Activated naive CD4-positive, alpha-beta T cell treated with anti-CD3 and anti-CD28 coated beads, Interleukin-2, amount 50 U/mL, for 72 hours (primary cell): Measurements from ENCODE around the gene FOLR2. TPM values are rescaled to one million over a fixed set of nuclear protein-coding genes. Genes with fewer than 3 reads are reported as not detected.
A peak's percentile ranks its signal among the peaks of the same experiment; 100 is the strongest.

Experiments
- ATAC-seq, 2 donors: fragments of 150-1000 bp; cut with Tn5 transposase; 2 replicates each; pipeline ENCODE4 v1.10.0; 2021; ENCODE audit warnings: mild to moderate bottlenecking in 2 of 2, moderate library complexity in 2 of 2
- DNase-seq, 2 donors: peaks; one replicate each; pipeline ENCODE4 v3.0.0; 2021 to 2022; ENCODE audit warnings: low spot score in 2 of 2
- H3K27ac Mint-ChIP-seq, 2 donors: one replicate each; pipeline ENCODE4 v1.8.0; 2022; ENCODE audit warnings: mild to moderate bottlenecking in 2 of 2, mixed read lengths in 2 of 2
- H3K36me3 Mint-ChIP-seq, 2 donors: one replicate each; pipeline ENCODE4 v1.8.0; 2022; ENCODE audit warnings: mixed read lengths in 2 of 2
- H3K9me3 Mint-ChIP-seq, 2 donors: one replicate each; pipeline ENCODE4 v1.8.0; 2022; ENCODE audit warnings: mixed read lengths in 2 of 2
- total RNA-seq, 2 donors: library from RNA; stranded (reverse); gene quantifications; one replicate each; pipeline ENCODE4 v1.2.3, GENCODE V29; 2022

The FOLR2 gene
- total RNA-seq, 2 donors from 2014 or later: not detected

- peaks cover 5% of the 10 kb centered on the region in 2 donors for H3K36me3 Mint-ChIP-seq
- DNase-seq (peak in 1 of 2 donors; percentile 45), ATAC-seq (no peak)
- H3K9me3 Mint-ChIP-seq: no peaks in the 10 kb centered on the region
- H3K27ac Mint-ChIP-seq: peak within 1 kb of the TSS; percentile 95 to 96
Observed at GRCh38 chr11:72224564-72225410, 8.2 kb downstream of the FOLR2 start, which contains the start of gene INPPL1. INPPL1 (plus strand) TSS chr11:72224767; CDS start chr11:72224985, 218 bp downstream.

- Mint-ChIP-seq H3K36me3 (peaks cover 5% of the 10 kb centered on the region in 2 donors), H3K9me3 (no peaks in the 10 kb centered on the region), H3K27ac (peak overlapping the region; percentile 13 to 38)
- DNase-seq (no peak), ATAC-seq (peak in 1 of 2 donors; percentile 8)
Observed at GRCh38 chr11:72225411-72225951, 8.9 kb downstream of the FOLR2 start.

GRCh38 chr11:72226701-72227100, 10.1 kb downstream of the FOLR2 start:
- H3K27ac Mint-ChIP-seq: peak overlapping the region in 1 of 2 donors; percentile 77
- peaks cover 5% of the 10 kb centered on the region in 2 donors for H3K36me3 Mint-ChIP-seq
- ATAC-seq (no peak), DNase-seq (no peak)
- no peaks in the 10 kb centered on the region for H3K9me3 Mint-ChIP-seq

GRCh38 chr11:72227316-72228228, 11.0 kb downstream of the FOLR2 start:
- peaks cover 5% of the 10 kb centered on the region in 2 donors for H3K36me3 Mint-ChIP-seq
- H3K27ac Mint-ChIP-seq: no peak overlapping the region
- ATAC-seq (no peak), DNase-seq (no peak)
- no peaks in the 10 kb centered on the region for H3K9me3 Mint-ChIP-seq

GRCh38 chr11:72228229-72228843, 11.7 kb downstream of the FOLR2 start:
- no peak for DNase-seq
- peaks cover 5% of the 10 kb centered on the region in 2 donors for H3K36me3 Mint-ChIP-seq
- no peak for ATAC-seq
- peak overlapping the region in 1 of 2 donors; percentile 21 for H3K27ac Mint-ChIP-seq
- no peaks in the 10 kb centered on the region for H3K9me3 Mint-ChIP-seq

GRCh38 chr11:72228844-72229231, 12.2 kb downstream of the FOLR2 start:
- ATAC-seq: no peak
- peaks cover 5% of the 10 kb centered on the region in 2 donors for H3K36me3 Mint-ChIP-seq

GRCh38 chr11:72229336-72229924, 12.8 kb downstream of the FOLR2 start:
- H3K36me3 Mint-ChIP-seq: no peaks in the 10 kb centered on the region
- peak overlapping the region; percentile 20 to 21 for H3K27ac Mint-ChIP-seq
- no peak for DNase-seq
- ATAC-seq: no peak
- H3K9me3 Mint-ChIP-seq: no peaks in the 10 kb centered on the region

More at GRCh38 chr11:72228844-72229231, 12.2 kb downstream of the FOLR2 start:
- no peaks in the 10 kb centered on the region for H3K9me3 Mint-ChIP-seq
- no peak for DNase-seq
- peak overlapping the region in 1 of 2 donors; percentile 21 for H3K27ac Mint-ChIP-seq

- Mint-ChIP-seq H3K27ac (no peak overlapping the region), H3K9me3 (no peaks in the 10 kb centered on the region), H3K36me3 (no peaks in the 10 kb centered on the region)
- DNase-seq (no peak), ATAC-seq (no peak)
Observed at GRCh38 chr11:72229925-72230763, 13.6 kb downstream of the FOLR2 start.

- Mint-ChIP-seq H3K9me3 (no peaks in the 10 kb centered on the region), H3K27ac (no peak overlapping the region), H3K36me3 (no peaks in the 10 kb centered on the region)
- ATAC-seq: no peak
- DNase-seq: no peak
Observed at GRCh38 chr11:72230764-72231365, 14.3 kb downstream of the FOLR2 start.

GRCh38 chr11:72231396-72232259, 15.0 kb downstream of the FOLR2 start:
- no peaks in the 10 kb centered on the region for H3K36me3 Mint-ChIP-seq
- ATAC-seq (no peak), DNase-seq (peak in 1 of 2 donors; percentile 47)
- peak overlapping the region in 1 of 2 donors; percentile 78 for H3K27ac Mint-ChIP-seq
- H3K9me3 Mint-ChIP-seq: no peaks in the 10 kb centered on the region

GRCh38 chr11:72232260-72233055, 15.9 kb downstream of the FOLR2 start:
- Mint-ChIP-seq H3K27ac (peak overlapping the region in 1 of 2 donors; percentile 78), H3K9me3 (no peaks in the 10 kb centered on the region), H3K36me3 (no peaks in the 10 kb centered on the region)
- no peak for ATAC-seq
- peak in 1 of 2 donors; percentile 46 for DNase-seq

GRCh38 chr11:72233056-72233772, 16.6 kb downstream of the FOLR2 start:
- H3K36me3 Mint-ChIP-seq: no peaks in the 10 kb centered on the region
- peak in 1 of 2 donors; percentile 34 for DNase-seq
- no peak for ATAC-seq
- no peak overlapping the region for H3K27ac Mint-ChIP-seq
- no peaks in the 10 kb centered on the region for H3K9me3 Mint-ChIP-seq
